Karpas-422 (cell line): Measurements from ENCODE around the gene SERAC1. TPM values are rescaled to one million over a fixed set of nuclear protein-coding genes. Genes with fewer than 3 reads are reported as not detected.

Experiments
- DNase-seq: peaks from one replicate; pipeline ENCODE4 v3.0.0-alpha.2; 2015
- H2AFZ ChIP-seq: fragments of 200-600 bp; sonication (generic); 2 replicates; pipeline ENCODE4 v1.6.1; 2014; ENCODE audit warnings: antibody characterized with exemption, low read length, mixed read lengths
- H3K27ac ChIP-seq: fragments of 200-600 bp; sonication (generic); 2 replicates; pipeline ENCODE4 v1.5.1; 2014; ENCODE audit warnings: mild to moderate bottlenecking, low read length, moderate library complexity
- H3K27me3 ChIP-seq: fragments of 200-600 bp; sonication (generic); 2 replicates; pipeline ENCODE4 v1.6.1; 2014; ENCODE audit warnings: low read length, mixed read lengths
- H3K36me3 ChIP-seq: fragments of 200-600 bp; sonication (generic); 2 replicates; pipeline ENCODE4 v1.6.1; 2014; ENCODE audit warnings: low read length, mixed read lengths; ENCODE audit not compliant: insufficient read depth
- H3K4me1 ChIP-seq: fragments of 200-600 bp; sonication (generic); 2 replicates; pipeline ENCODE4 v1.6.1; 2014; ENCODE audit warnings: mild to moderate bottlenecking, low read length, mixed read lengths
- H3K4me2 ChIP-seq: fragments of 200-600 bp; sonication (generic); 2 replicates; pipeline ENCODE4 v1.6.1; 2014; ENCODE audit warnings: low read length, low read depth, mild to moderate bottlenecking; ENCODE audit not compliant: poor library complexity, severe bottlenecking
- H3K4me3 ChIP-seq: fragments of 200-600 bp; sonication (generic); 2 replicates; pipeline ENCODE4 v1.5.1; 2014; ENCODE audit warnings: mild to moderate bottlenecking, antibody characterized with exemption, low read length, mixed read lengths
- H3K79me2 ChIP-seq: fragments of 200-600 bp; sonication (generic); 2 replicates; pipeline ENCODE4 v1.6.1; 2014; ENCODE audit warnings: mild to moderate bottlenecking, low read length, mixed read lengths
- H3K9ac ChIP-seq: fragments of 200-600 bp; sonication (generic); 2 replicates; pipeline ENCODE4 v1.6.0; 2014; ENCODE audit warnings: low read length
- H3K9me2 ChIP-seq: fragments of 200-600 bp; sonication (generic), shearing (Covaris generic); replicated peaks from 2 replicates; pipeline ENCODE4 v1.6.0; 2014; ENCODE audit warnings: mild to moderate bottlenecking, low read length, moderate library complexity; ENCODE audit not compliant: insufficient read depth
- H3K9me3 ChIP-seq: fragments of 300-700, 200-600 bp; sonication (generic); 2 replicates; pipeline ENCODE4 v1.6.1; 2014; ENCODE audit warnings: low read length, mixed read lengths
- H4K20me1 ChIP-seq: fragments of 200-600 bp; sonication (generic); 2 replicates; pipeline ENCODE4 v1.6.1; 2014; ENCODE audit warnings: mild to moderate bottlenecking, antibody characterized with exemption, low read length, low read depth; ENCODE audit not compliant: insufficient read depth
- total RNA-seq: library from RNA; depleted of rRNA; stranded (reverse); fragments of >200 nt; shearing (Covaris generic); gene quantifications from 2 replicates; pipeline ENCODE4 v1.2.3, GENCODE V29; 2014; ENCODE audit warnings: low replicate concordance

Gene SERAC1
- total RNA-seq, 1 experiment from 2014 or later: 3.6 TPM

DNA sequence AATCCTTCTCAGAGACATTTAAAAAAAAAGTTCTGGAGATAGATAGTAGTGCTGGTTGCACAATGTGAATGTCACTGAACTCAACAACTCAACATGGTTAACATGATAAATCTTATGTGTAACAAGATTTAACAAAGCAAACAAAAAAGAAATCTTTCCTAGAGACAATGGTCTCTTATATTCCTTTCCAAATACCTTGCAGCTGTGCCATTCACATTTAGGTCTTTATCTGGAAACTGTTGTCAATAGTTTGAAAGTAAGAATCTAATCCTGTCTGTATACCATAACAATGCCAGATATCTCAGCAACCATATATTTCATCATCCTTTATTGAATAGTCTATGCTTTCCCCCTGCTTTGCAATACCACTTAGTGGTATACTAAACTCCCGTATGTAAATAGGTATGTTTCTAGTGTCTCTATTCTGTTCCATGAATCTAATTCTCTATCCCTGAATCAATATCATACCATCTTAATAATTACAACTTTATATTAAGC lies 2.1 kb downstream of the SERAC1 start:
- Histone ChIP-seq H2AFZ (no peak overlapping the region), H3K4me1 (peaks cover 18% of the 10 kb centered on the region), H3K9me3 (no peaks in the 10 kb centered on the region), H3K4me2 (no peak overlapping the region), H4K20me1 (no peaks in the 10 kb centered on the region), H3K4me3 (no peak overlapping the region), H3K9ac (no peak overlapping the region), H3K79me2 (no peaks in the 10 kb centered on the region; the same call in 1 of the 2 replicates), H3K27ac (no peak overlapping the region), H3K27me3 (no peaks in the 10 kb centered on the region), H3K9me2 (no peaks in the 10 kb centered on the region), H3K36me3 (no peaks in the 10 kb centered on the region; the same call in 1 of the 2 replicates)
- no peak for DNase-seq

DNA sequence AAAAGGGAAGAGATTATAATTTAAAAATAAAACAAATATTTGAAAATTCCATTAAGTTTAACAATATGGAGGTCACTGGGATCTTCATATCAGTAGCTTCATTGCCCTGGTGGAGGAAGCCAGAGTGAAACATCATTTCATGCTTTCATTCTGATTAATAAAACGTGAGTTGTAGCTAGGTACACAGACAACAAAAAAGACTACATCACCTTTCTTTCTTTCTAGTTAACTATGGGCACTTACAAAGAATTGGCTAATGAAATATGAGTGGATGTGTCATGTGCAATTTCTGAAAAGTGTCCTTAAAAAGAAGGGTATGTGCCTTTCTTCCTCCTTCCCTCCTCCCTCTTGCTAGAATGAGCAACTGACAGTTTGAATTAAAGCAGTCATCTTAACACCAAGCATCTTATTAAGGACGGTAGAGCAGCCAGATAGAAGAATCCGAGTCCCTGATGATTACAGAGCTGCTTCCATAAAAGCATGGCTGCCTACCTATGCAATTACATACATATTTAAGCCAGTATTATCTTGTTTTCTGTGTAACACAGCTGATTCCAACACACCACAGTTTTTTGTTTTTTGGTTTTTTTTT lies 3.4 kb downstream of the SERAC1 start:
- Histone ChIP-seq H2AFZ (no peak overlapping the region), H3K4me1 (peaks cover 18% of the 10 kb centered on the region), H3K36me3 (no peaks in the 10 kb centered on the region), H3K79me2 (no peaks in the 10 kb centered on the region; the same call in 1 of the 2 replicates), H3K27ac (no peak overlapping the region), H3K9me3 (no peaks in the 10 kb centered on the region), H3K9me2 (no peaks in the 10 kb centered on the region), H3K4me3 (no peak overlapping the region), H3K27me3 (no peaks in the 10 kb centered on the region), H3K4me2 (no peak overlapping the region), H3K9ac (no peak overlapping the region), H4K20me1 (no peaks in the 10 kb centered on the region)
- DNase-seq: no peak

DNA sequence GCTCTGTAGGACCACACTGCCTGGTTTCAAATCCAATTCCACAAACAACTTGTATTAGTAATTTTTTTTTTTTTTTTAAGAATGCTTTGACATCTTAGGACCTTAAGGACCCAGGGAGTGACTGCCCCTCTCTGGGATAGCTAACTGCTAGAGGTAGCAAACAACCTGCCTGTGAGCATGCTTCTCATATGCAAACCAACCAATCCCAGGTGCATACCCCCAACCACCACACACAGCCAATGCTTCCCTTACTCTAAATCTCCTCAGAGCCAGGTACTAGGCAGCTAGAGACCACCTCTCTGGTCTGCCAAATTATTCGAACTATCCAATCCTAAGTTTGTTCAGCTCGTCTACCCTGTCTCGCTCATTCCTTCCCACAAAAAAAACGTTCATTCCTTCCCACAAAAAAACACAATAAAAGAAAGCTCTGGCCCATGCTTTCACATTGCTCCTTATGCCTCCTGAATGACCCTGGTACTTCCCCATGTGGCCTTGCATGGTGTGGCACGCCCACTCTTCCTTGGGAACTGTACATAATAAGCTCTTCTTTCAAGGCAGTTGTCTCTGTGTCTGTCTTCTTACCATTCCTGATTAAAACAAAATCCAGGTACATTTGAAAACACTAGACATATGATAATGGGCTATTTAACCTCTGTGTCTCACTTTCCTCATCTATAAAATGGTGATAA lies 6.4 kb downstream of the SERAC1 start:
- DNase-seq: no peak
- Histone ChIP-seq H2AFZ (no peak overlapping the region), H3K27ac (no peak overlapping the region), H3K4me1 (peaks cover 8% of the 10 kb centered on the region), H3K4me2 (no peak overlapping the region), H3K9ac (no peak overlapping the region), H3K4me3 (no peak overlapping the region), H3K27me3 (no peaks in the 10 kb centered on the region), H3K36me3 (no peaks in the 10 kb centered on the region), H3K79me2 (no peaks in the 10 kb centered on the region), H4K20me1 (no peaks in the 10 kb centered on the region), H3K9me2 (no peaks in the 10 kb centered on the region), H3K9me3 (no peaks in the 10 kb centered on the region)

DNA sequence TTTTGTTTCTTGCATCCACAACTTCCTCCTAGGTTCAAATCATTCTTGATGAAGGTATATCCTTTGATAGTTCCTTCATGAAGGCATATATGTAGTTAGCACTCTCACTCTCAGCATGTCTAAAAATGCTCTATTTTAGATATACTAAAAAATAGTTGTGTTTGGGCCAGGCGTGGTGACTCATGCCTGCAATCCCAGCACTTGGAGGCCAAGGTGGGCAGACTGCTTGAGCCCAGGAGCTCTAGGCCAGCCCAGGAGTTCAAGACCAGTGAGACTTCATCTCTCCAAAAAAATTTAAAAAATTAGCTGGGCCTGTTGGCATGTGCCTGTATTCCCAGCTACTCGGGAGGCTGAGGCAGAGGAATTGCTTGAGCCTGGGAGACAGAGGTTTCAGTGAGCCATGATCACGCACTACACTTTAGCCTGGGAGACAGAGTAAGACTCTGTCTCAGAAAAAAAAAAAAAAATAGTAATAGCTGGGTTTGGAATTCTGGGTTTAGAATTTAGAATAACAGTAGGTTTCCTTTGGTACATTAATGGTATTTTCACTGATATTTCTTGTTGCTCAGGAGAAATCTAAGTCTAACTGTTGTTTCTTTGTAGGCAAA lies 7.0 kb downstream of the SERAC1 start:
- Histone ChIP-seq H3K4me3 (no peak overlapping the region), H3K27me3 (no peaks in the 10 kb centered on the region), H3K27ac (no peak overlapping the region), H3K4me1 (peaks cover 8% of the 10 kb centered on the region), H3K9me3 (no peaks in the 10 kb centered on the region), H3K9ac (no peak overlapping the region), H3K4me2 (no peak overlapping the region), H3K36me3 (no peaks in the 10 kb centered on the region), H3K9me2 (no peaks in the 10 kb centered on the region), H4K20me1 (no peaks in the 10 kb centered on the region), H2AFZ (no peak overlapping the region), H3K79me2 (no peaks in the 10 kb centered on the region)
- no peak for DNase-seq

DNA sequence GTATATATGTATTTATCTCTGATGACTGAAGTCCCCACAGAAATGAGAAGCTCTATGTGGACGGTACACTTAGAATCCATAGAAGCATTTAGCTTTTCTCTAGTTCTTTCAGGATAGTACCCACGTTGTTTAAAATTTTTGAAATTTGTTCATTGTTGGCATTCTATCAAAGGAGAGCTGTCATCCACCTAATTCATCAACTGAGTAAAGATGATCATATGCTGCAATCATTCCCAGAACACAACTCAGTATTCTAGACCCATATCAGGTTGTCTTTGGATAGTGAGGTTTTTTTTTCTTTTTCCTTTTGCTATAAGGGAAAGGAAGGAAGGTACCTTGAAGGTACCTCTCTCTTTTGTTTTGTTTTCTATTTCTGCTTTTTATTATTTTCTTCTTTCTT lies 9.3 kb downstream of the SERAC1 start:
- no peak overlapping the region for H3K4me3 ChIP-seq

DNA sequence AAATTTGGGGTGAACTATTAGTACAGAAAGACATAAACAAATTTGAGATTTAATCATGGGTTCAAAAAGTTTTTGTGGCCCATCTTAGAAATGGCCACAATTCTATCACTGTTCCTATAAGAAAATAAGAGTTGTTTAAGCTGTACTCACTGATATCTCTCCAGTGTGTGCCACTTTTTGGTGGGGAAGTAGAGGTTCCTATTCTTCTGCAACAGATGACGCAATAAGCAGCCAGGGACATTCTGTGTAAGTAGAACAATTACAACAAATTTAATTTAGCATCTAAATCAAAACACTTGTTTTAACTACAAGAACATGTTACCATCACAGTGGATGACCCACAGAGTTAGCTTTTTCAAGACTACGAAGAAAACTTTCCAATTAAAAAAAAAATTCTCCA lies 9.9 kb downstream of the SERAC1 start:
- Histone ChIP-seq H3K36me3 (no peaks in the 10 kb centered on the region), H3K9me3 (no peaks in the 10 kb centered on the region), H3K79me2 (no peaks in the 10 kb centered on the region), H3K4me3 (no peak overlapping the region), H3K9me2 (no peaks in the 10 kb centered on the region), H3K4me2 (no peak overlapping the region), H4K20me1 (no peaks in the 10 kb centered on the region), H3K27ac (no peak overlapping the region), H3K4me1 (peaks cover 8% of the 10 kb centered on the region), H3K27me3 (no peaks in the 10 kb centered on the region), H2AFZ (no peak overlapping the region), H3K9ac (no peak overlapping the region)
- DNase-seq: no peak

More for the DNA sequence above, 9.3 kb downstream of the SERAC1 start:
- H3K27ac ChIP-seq: no peak overlapping the region
- H3K4me1 ChIP-seq: peaks cover 8% of the 10 kb centered on the region
- DNase-seq: no peak
- no peak overlapping the region for H3K9ac ChIP-seq
- H3K4me2 ChIP-seq: no peak overlapping the region
- H3K9me3 ChIP-seq: no peaks in the 10 kb centered on the region
- H4K20me1 ChIP-seq: no peaks in the 10 kb centered on the region
- no peaks in the 10 kb centered on the region for H3K27me3 ChIP-seq
- H3K79me2 ChIP-seq: no peaks in the 10 kb centered on the region
- H3K36me3 ChIP-seq: no peaks in the 10 kb centered on the region
- H3K9me2 ChIP-seq: no peaks in the 10 kb centered on the region
- H2AFZ ChIP-seq: no peak overlapping the region

DNA sequence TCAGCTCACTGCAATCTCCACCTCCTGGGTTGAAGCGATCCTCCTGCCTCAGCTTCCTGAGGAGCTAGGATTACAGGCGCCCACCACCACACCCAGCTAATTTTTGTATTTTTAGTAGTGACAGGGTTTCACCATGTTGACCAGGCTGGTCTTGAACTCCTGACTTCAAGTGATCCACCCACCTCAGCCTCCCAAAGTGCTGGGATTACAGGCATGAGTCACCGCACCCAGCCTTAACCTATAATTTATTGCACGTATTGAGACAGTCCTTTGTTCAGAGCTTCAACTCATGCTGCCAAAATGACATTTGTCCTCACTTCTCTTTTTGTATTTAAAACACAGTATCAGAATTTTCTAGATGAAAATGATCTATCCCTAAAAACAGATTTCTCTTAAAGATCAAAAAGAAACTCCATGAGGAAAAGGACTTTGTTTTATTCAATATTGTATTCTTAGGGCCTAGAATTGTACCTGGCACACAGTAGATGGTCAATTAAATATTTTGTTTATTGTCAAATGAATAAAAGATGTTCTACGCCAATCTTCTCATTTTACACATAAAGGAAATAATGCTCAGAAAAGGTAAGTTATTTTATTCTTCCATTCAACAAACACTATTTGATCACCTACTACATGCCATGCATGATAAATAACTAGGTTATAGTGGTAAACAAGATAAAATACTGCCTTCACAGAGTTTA lies 10.8 kb downstream of the SERAC1 start:
- no peak overlapping the region for H3K4me2 ChIP-seq
- H3K4me3 ChIP-seq: no peak overlapping the region
- H3K9ac ChIP-seq: no peak overlapping the region
- peaks cover 8% of the 10 kb centered on the region for H3K4me1 ChIP-seq
- H3K36me3 ChIP-seq: no peaks in the 10 kb centered on the region
- no peak overlapping the region for H3K27ac ChIP-seq
- H3K79me2 ChIP-seq: no peaks in the 10 kb centered on the region
- H3K9me2 ChIP-seq: no peaks in the 10 kb centered on the region
- no peak overlapping the region for H2AFZ ChIP-seq
- no peaks in the 10 kb centered on the region for H4K20me1 ChIP-seq
- no peak for DNase-seq
- no peaks in the 10 kb centered on the region for H3K27me3 ChIP-seq
- H3K9me3 ChIP-seq: no peaks in the 10 kb centered on the region

DNA sequence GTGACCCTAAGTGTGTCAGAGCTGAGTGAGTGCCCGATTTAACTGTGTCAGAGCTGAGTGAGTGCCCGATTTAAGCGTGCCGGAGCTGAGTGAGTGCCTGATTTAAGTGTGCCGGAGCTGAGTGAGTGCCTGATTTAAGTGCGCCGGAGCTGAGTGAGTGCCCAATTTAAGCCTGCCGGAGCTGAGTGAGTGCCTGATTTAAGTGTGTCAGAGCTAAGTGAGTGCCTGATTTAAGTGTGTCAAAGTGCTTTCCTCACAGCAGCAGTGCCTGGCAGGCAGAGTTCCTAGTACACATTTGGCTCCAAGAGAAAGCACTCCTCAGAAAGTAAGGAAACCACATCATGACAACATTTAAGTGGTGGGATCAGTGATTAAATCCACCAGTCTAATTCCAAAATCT lies 13.2 kb downstream of the SERAC1 start:
- H3K9me3 ChIP-seq: no peaks in the 10 kb centered on the region
- no peaks in the 10 kb centered on the region for H3K9me2 ChIP-seq
- no peak overlapping the region for H3K27ac ChIP-seq
- no peaks in the 10 kb centered on the region for H3K79me2 ChIP-seq
- H3K4me3 ChIP-seq: no peak overlapping the region
- no peaks in the 10 kb centered on the region for H3K27me3 ChIP-seq
- H2AFZ ChIP-seq: no peak overlapping the region
- DNase-seq: no peak
- no peaks in the 10 kb centered on the region for H3K36me3 ChIP-seq
- H3K9ac ChIP-seq: no peak overlapping the region
- no peaks in the 10 kb centered on the region for H3K4me1 ChIP-seq
- H4K20me1 ChIP-seq: no peaks in the 10 kb centered on the region
- no peak overlapping the region for H3K4me2 ChIP-seq
